HG02642 (cell line): ENCODE results near the gene TRIO.
A peak's percentile ranks its signal among the peaks of the same experiment; 100 is the strongest.

ENCODE experiments used
- ATAC-seq: cut with Tn5 transposase; IDR thresholded peaks from one replicate; pipeline ENCODE4 v1.9.1; 2021; ENCODE audit warnings: mild to moderate bottlenecking; ENCODE audit not compliant: unreplicated experiment, poor library complexity

The TRIO gene

GRCh38 chr5:14273207-14273767, 130.1 kb downstream of the TRIO start:
- ATAC-seq = no peak

- ATAC-seq = no peak
Measured at GRCh38 chr5:14276380-14276779, 133.2 kb downstream of the TRIO start.

- peak; percentile 57 for ATAC-seq
Measured at GRCh38 chr5:14277385-14278320, 134.5 kb downstream of the TRIO start.

- ATAC-seq = no peak
Measured at GRCh38 chr5:14280294-14280854, 137.2 kb downstream of the TRIO start.

DNA sequence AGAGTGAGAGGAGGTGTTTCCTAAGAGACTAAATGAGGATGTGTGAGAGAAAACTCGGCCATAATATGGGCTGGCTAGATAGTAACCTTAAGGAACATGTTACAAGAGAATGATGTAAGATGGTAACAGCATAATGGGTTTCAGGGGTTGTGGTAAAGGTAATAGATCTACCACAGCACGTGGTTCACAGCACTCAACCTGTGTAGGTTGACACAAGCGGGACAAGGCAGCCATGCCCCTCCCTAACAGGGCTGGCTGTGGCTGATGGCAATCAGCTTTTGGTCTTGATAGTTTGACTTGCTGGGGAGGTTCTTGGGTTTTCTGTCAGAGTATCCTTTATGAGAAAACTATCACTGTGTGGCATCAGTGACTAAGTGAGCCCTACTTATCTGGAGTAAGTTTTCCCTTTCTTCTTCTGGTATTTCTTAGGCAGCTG, 138.6 kb downstream of the TRIO start:
- ATAC-seq = peak; percentile 56

GRCh38 chr5:14283139-14283538, 140.0 kb downstream of the TRIO start:
- no peak for ATAC-seq

GRCh38 chr5:14284392-14285148, 141.4 kb downstream of the TRIO start:
- ATAC-seq = no peak

DNA sequence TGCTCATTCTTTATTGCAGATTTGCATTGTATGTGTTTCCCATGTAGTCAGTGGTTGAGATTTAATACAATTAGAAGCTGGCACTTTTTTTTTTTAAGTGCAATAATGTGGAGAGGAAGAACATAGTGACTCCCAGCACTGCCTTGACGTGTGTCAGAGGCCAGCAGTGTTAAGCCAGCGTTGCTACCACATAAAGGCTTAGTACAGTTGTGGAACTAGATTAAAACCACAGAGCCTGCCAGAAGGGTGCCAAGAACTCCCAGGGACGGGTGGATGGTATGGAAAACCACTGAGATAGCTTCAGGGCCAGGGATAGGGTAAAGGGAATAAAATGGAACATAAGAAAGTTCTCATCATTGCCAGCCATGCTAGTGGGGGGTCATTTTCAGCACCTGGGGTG, 142.9 kb downstream of the TRIO start:
- no peak for ATAC-seq

- peak; percentile 79 for ATAC-seq
Measured at GRCh38 chr5:14286574-14287421, 143.7 kb downstream of the TRIO start.

DNA sequence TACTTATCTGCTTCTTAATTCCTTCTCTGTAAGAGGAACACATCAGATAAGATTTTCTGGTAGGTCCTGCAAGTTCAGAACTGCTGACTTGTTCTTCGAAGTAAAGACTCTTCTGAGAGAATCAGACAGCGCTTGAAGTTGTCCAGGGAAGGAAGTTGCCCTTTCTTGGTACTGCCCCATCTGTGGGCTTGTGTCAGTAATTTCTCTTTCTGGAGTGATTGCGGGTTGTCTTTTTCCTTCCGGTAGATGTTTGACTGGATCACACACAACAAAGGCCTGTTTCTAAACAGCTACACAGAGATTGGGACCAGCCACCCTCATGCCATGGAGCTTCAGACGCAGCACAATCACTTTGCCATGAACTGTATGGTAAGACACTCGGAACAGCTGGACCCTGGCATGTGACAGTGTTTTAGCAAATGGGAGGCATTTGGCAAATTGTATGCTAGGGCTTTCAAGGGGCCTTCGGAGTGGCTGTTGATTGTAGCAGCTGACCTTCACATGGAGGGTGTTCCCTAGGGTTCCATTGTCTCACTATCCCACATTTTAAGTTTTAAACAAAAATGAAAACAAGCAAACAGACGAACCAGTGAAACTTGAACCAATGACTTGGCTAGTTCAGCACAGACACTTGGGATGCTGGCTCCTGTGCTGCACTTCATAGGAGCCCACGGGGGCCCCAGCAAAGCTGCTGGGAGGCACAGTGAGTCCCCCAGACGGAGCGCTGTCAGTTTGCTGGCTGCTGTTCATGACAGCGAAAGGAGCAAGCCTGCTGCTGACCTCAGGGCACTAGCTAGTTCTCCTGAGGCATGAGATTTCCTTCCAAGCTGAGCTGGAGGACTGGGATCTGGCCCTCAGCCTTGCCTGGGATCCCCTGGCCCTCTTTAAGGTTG, 149.9 kb downstream of the TRIO start:
- ATAC-seq = no peak

GRCh38 chr5:14295610-14296009, 152.5 kb downstream of the TRIO start:
- ATAC-seq = no peak

GRCh38 chr5:14296533-14297331, 153.6 kb downstream of the TRIO start:
- no peak for ATAC-seq

GRCh38 chr5:14297697-14298096, 154.6 kb downstream of the TRIO start:
- ATAC-seq = no peak

GRCh38 chr5:14298126-14298847, 155.1 kb downstream of the TRIO start:
- ATAC-seq = no peak

- ATAC-seq = no peak
Measured at GRCh38 chr5:14299666-14300065, 156.5 kb downstream of the TRIO start.

DNA sequence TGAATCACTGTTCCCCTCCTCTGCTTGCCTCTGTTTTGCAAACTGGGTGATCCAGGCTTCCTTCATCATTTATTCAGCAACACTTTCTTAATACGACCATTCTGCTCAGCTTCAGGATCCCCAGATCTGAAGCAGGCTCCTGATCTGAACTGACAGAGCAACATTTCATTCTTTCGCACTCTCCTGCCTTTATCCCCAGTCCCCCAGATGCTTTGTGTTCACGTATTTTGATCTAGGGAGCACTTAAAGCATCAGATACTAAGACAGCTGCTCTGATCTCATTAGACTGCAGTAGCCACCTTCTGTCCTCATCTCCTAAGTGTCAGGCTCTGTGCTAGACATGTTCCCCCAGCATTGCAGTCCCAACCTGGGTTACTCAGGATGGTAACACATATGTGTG, 158.0 kb downstream of the TRIO start:
- ATAC-seq = no peak

GRCh38 chr5:14302330-14302729, 159.2 kb downstream of the TRIO start:
- no peak for ATAC-seq
